ENCODE measurements around the gene CCDC124. TPM values are rescaled to one million over a fixed set of nuclear protein-coding genes. Genes with fewer than 3 reads are reported as not detected.

CCDC124 gene
- total and polyA plus RNA-seq, 2 experiments from 2014 or later, result 103 to 200 TPM

DNA sequence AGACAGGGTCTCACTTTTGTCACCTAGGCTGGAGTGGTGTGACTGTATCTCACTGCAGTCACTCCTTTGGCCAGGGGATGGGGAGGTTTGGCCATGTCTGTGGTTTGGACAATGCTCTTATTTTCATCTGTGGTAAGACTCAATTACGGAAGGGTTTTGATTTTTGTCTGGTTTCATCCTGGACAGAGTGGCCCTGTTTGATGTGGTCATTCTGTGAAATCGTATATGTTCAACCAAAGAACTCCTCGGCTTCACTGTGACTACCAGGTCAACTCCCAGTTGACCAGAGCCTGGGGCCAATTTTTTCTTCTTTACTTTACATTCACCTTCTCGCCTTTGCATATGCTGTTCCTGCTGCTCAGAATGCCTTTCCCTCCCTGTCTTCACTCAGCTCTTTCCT lies 6.8 kb upstream of the CCDC124 start:
- H3K4me1 ChIP-seq (ENCODE audit: low read depth), result no peaks in the 10 kb centered on the region
- TF ChIP-seq, protein P1, sequence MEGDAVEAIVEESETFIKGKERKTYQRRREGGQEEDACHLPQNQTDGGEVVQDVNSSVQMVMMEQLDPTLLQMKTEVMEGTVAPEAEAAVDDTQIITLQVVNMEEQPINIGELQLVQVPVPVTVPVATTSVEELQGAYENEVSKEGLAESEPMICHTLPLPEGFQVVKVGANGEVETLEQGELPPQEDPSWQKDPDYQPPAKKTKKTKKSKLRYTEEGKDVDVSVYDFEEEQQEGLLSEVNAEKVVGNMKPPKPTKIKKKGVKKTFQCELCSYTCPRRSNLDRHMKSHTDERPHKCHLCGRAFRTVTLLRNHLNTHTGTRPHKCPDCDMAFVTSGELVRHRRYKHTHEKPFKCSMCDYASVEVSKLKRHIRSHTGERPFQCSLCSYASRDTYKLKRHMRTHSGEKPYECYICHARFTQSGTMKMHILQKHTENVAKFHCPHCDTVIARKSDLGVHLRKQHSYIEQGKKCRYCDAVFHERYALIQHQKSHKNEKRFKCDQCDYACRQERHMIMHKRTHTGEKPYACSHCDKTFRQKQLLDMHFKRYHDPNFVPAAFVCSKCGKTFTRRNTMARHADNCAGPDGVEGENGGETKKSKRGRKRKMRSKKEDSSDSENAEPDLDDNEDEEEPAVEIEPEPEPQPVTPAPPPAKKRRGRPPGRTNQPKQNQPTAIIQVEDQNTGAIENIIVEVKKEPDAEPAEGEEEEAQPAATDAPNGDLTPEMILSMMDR (IDR thresholded peaks at IDR 0.05; ENCODE audit: low read depth, low read length), result no peak
- no peak overlapping the region for H3K4me3 ChIP-seq
- no peak overlapping the region for H3K27ac ChIP-seq
- no peak for DNase-seq (ENCODE audit: low read depth in 1 of 2, low spot score in 1 of 2)
- H3K9me3 ChIP-seq (ENCODE audit: low read depth), result no peaks in the 10 kb centered on the region
- no peaks in the 10 kb centered on the region for H3K27me3 ChIP-seq
- no peaks in the 10 kb centered on the region for H3K36me3 ChIP-seq

DNA sequence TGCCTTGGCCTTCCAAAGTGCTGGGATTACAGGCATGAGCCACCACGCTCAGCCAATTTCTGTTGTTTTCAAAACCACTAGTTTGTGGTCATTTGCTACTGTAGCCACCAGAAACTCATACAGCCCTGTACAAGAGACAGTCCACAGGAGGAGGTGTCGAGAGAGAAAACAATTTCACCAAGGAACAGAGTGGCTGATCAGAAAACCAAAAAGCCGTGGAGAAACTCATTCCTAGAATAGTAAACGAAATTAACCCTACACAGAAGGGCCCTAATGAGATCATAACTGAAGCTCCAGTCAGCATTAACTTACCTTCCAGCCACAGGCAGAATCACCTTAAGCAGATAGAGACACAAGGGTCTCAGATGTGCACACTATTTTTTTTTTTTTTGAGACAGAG lies 3.8 kb upstream of the CCDC124 start:
- Histone ChIP-seq H3K27ac (no peak overlapping the region), H3K27me3 (no peaks in the 10 kb centered on the region), H3K36me3 (no peaks in the 10 kb centered on the region), H3K4me1 (ENCODE audit: low read depth) (peaks cover 6% of the 10 kb centered on the region), H3K9me3 (ENCODE audit: low read depth) (no peaks in the 10 kb centered on the region), H3K4me3 (no peak overlapping the region)
- DNase-seq (ENCODE audit: low read depth in 1 of 2, low spot score in 1 of 2), result no peak
- TF ChIP-seq, protein P1 (IDR thresholded peaks at IDR 0.05; ENCODE audit: low read depth, low read length), result no peak

DNA sequence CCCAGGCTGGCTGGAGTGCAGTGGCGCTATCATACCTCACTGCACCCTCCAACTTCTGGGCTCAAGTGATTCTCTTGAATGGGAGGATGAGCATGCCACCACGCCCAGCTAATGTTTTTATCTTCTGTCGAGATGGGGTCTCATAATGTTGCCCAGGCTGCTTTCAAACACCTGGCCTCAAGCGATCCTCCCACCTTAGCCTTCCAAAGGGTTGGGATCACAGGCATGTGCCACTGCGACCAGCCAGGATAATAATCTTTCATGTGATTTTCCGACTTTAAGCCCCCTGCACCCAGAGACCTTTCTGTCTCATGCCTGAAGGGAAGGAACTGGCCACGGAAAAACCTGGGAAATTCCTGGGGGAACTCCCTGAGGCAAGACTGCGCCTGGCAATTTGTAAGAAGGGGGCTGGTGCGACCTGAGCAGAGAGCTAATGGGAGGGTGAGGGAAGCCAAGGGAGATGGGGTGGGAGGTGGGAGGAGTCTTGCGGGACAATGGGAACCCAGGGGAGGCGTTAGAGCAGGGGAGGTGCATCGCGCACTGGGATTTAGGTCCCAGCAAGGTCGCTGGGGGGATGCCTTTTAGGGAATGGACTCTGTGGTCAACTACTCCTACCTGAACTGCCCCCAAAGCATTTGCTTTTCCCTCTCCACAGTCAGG lies 1.2 kb upstream of the CCDC124 start:
- DNase-seq (ENCODE audit: low read depth in 1 of 2, low spot score in 1 of 2), result peak; percentile 32 to 38
- no peaks in the 10 kb centered on the region for H3K27me3 ChIP-seq
- no peak overlapping the region for H3K27ac ChIP-seq
- H3K9me3 ChIP-seq (ENCODE audit: low read depth), result no peaks in the 10 kb centered on the region
- H3K4me1 ChIP-seq (ENCODE audit: low read depth), result peaks cover 6% of the 10 kb centered on the region
- TF ChIP-seq, protein P1 (IDR thresholded peaks at IDR 0.05; ENCODE audit: low read depth, low read length), result no peak
- H3K36me3 ChIP-seq, result no peaks in the 10 kb centered on the region
- H3K4me3 ChIP-seq, result peak overlapping the region; percentile 87

DNA sequence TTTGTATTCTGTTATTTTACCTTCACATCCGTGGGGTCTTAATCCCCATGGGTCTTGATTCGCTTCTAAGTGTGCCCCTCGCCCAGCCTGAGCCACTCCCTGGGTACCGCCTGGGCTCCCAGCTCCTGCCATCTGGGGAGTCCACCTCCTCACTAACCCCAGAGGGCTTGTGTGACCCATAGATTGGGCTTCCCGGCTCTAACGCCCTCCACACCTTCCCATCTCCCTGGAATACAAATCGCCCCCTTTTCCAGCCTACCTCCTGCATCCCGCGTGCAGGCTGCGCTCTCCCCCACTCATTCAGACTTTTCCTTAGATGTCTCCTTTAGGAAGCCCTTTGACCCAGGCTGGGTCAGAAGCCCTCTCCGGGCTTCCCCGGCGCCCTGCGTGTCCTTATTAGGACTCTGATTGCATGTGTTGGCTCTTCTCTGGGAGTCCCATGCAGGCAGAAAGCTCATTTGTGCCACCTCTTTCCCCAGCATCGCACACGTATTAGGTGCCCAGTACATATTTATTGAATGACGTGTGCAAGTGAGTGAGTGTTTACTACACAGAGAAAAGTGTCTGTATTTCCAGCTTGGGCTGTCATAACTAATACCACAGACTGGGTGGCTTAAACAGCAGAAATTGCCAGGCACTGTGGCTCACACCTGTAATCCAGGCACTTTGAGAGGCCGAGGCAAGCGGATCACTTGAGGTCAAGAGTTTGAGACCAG lies 757 bp downstream of the CCDC124 start:
- DNase-seq (ENCODE audit: low read depth in 1 of 2, low spot score in 1 of 2), result peak in 1 of 2 donors; percentile 20
- H3K9me3 ChIP-seq (ENCODE audit: low read depth), result no peaks in the 10 kb centered on the region
- H3K4me3 ChIP-seq, result peak overlapping the region; percentile 87
- H3K4me1 ChIP-seq (ENCODE audit: low read depth), result peaks cover 6% of the 10 kb centered on the region
- H3K27ac ChIP-seq, result no peak overlapping the region
- no peaks in the 10 kb centered on the region for H3K27me3 ChIP-seq
- H3K36me3 ChIP-seq, result no peaks in the 10 kb centered on the region
- TF ChIP-seq, protein P1 (IDR thresholded peaks at IDR 0.05; ENCODE audit: low read depth, low read length), result no peak

DNA sequence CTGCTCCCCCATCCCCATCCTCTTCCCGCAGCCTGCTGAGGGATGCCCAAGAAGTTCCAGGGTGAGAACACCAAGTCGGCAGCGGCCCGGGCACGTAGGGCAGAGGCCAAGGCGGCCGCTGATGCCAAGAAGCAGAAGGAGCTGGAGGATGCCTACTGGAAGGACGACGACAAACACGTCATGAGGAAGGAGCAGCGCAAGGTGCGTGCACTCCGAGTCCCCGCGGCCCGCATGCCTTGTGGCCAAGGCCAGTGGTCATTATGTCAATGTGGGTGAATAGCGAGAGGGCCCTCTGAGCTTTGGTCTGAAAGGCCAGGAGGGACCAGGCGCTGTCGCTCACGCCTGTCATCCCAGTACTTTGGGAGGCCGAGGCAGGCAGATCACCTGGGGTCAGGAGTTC lies 3.6 kb downstream of the CCDC124 start:
- no peak for DNase-seq (ENCODE audit: low read depth in 1 of 2, low spot score in 1 of 2)
- Histone ChIP-seq H3K4me1 (ENCODE audit: low read depth) (peaks cover 6% of the 10 kb centered on the region), H3K36me3 (no peaks in the 10 kb centered on the region), H3K9me3 (ENCODE audit: low read depth) (no peaks in the 10 kb centered on the region), H3K27me3 (no peaks in the 10 kb centered on the region), H3K4me3 (no peak overlapping the region), H3K27ac (no peak overlapping the region)
- TF ChIP-seq, protein P1 (IDR thresholded peaks at IDR 0.05; ENCODE audit: low read depth, low read length), result no peak
